Measurements from ENCODE around the gene RPL10A. TPM values are rescaled to one million over a fixed set of nuclear protein-coding genes. Genes with fewer than 3 reads are reported as not detected.

The RPL10A gene
- polyA plus RNA-seq, 2 of the 4 experiments (the other 2 are of a cell fraction), result 1,150 to 1,645 TPM

- no peak overlapping the region for H3K4me2 ChIP-seq
- ATAC-seq, result no peak
- H3K27ac ChIP-seq, result no peak overlapping the region
- no peak for FAIRE-seq
- DNase-seq (ENCODE audit: low read depth in 1 of 2, low spot score in 1 of 2), result no peak
- ChIA-PET CTCF (no interaction called here), POLR2A (no interaction called here)
- peaks cover 29% of the 10 kb centered on the region for H3K4me1 ChIP-seq
- 0 out of 2 replicates have a peak, but pooled peaks have one; percentile 19 for TF ChIP-seq FOSB (CRISPR knock-in tag; IDR thresholded peaks at IDR 0.05)
- TF ChIP-seq, protein P1, sequence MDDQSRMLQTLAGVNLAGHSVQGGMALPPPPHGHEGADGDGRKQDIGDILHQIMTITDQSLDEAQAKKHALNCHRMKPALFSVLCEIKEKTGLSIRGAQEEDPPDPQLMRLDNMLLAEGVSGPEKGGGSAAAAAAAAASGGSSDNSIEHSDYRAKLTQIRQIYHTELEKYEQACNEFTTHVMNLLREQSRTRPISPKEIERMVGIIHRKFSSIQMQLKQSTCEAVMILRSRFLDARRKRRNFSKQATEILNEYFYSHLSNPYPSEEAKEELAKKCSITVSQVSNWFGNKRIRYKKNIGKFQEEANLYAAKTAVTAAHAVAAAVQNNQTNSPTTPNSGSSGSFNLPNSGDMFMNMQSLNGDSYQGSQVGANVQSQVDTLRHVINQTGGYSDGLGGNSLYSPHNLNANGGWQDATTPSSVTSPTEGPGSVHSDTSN (IDR thresholded peaks at IDR 0.05), result peak; percentile 42; the same call in 1 of the 2 replicates
- no peak for TF ChIP-seq REST (IDR thresholded peaks at IDR 0.05)
- no peak overlapping the region for H3K4me3 ChIP-seq
- H3K9me3 ChIP-seq, result no peaks in the 10 kb centered on the region
These were observed 5.6 kb downstream of the RPL10A start for GRCh38 chr6:35473850-35474130.

GRCh38 chr6:35474131-35474941 is 6.1 kb downstream of the RPL10A start:
- 93% methylated on average over 5 of the region's 14 CpGs for WGBS (ENCODE audit: missing lambda C conversion rate)
- no peak for FAIRE-seq
- Histone ChIP-seq H3K27ac (no peak overlapping the region), H3K4me1 (peaks cover 29% of the 10 kb centered on the region), H3K4me3 (no peak overlapping the region), H3K4me2 (no peak overlapping the region), H3K9me3 (no peaks in the 10 kb centered on the region)
- no peak for DNase-seq (ENCODE audit: low read depth in 1 of 2, low spot score in 1 of 2)
- ChIA-PET CTCF (interaction anchor here (0.6 kb wide), 1 partner anchor 136 kb away, joined by 3 read pairs; no protein-coding TSS in a partner anchor), POLR2A (no interaction called here)
- no peak for TF ChIP-seq NR3C1 (IDR thresholded peaks at IDR 0.05)
- no peak for TF ChIP-seq PHF8 (IDR thresholded peaks at IDR 0.05; ENCODE audit: borderline replicate concordance, low read depth)
- no peak for TF ChIP-seq RCOR1 (IDR thresholded peaks at IDR 0.05; ENCODE audit: low read depth, low read length)
- TF ChIP-seq NPAS2 (CRISPR knock-in tag; IDR thresholded peaks at IDR 0.05; ENCODE audit: borderline replicate concordance), result no peak
- TF ChIP-seq MYC (IDR thresholded peaks at IDR 0.05; ENCODE audit: borderline replicate concordance, low read length), result no peak
- TF ChIP-seq KDM5A (IDR thresholded peaks at IDR 0.05), result no peak
- no peak for TF ChIP-seq KDM1A (IDR thresholded peaks at IDR 0.05; ENCODE audit: low read depth)
- no peak for TF ChIP-seq ZC3H11A (IDR thresholded peaks at IDR 0.05)
- TF ChIP-seq HOXB5 (CRISPR knock-in tag; IDR thresholded peaks at IDR 0.05), result no peak
- no peak for TF ChIP-seq ZFP36 (IDR thresholded peaks at IDR 0.05; ENCODE audit: borderline replicate concordance, partially characterized antibody)
- TF ChIP-seq JUN (IDR thresholded peaks at IDR 0.05), result no peak
- TF ChIP-seq, protein P1 (IDR thresholded peaks at IDR 0.05), result no peak
- no peak for TF ChIP-seq NFE2L2 (conservative IDR thresholded peaks at IDR 0.05; ENCODE audit: low read length)
- peak; percentile 28 to 46; a peak in 5 of 6 replicates for ATAC-seq

DNA sequence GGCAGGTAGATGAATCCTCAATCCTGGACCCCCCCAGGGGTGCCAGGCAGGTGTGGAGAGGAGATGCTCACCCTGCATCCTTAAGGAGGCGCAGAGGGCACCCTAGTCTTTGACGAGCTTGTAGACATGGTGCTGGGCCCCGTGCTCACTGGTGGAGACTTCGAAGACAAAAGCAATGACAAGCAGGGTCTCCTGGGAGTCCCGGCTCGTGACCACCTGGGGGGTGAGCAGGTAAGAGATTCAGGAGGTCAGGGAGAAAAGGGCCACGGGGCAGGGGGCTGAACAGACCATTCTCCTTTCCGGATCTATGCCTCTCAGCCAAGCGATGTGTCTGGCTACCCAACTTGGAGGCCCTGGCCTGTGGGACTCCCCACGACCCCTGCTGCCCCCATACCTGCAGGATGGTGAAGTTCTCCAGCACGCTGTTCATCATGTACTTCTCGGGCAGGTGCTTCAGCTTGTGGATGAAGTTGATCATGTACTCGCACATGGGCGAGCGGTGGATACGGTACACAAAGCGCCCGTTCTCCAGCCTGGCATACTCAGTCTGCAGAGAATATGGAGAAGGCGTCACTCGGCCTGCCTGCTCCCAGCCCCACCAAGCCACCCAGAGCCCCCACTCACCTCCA is 6.9 kb downstream of the RPL10A start:
- POLR2A ChIA-PET, result no interaction called here
- Histone ChIP-seq H3K27ac (no peak overlapping the region), H3K4me2 (no peak overlapping the region), H3K9me3 (no peaks in the 10 kb centered on the region), H3K4me3 (no peak overlapping the region), H3K4me1 (peaks cover 27% of the 10 kb centered on the region)
- CTCF ChIA-PET, result no interaction called here
- WGBS (ENCODE audit: missing lambda C conversion rate), result 95% methylated on average over 19 of the region's 20 CpGs
- TF ChIP-seq GATA3 (IDR thresholded peaks at IDR 0.05; ENCODE audit: borderline replicate concordance) (no peak), FOXS1 (CRISPR knock-in tag; IDR thresholded peaks at IDR 0.05) (no peak), PHF8 (IDR thresholded peaks at IDR 0.05; ENCODE audit: borderline replicate concordance, low read depth) (no peak), NR3C1 (IDR thresholded peaks at IDR 0.05) (no peak), TFCP2L1 (CRISPR knock-in tag; IDR thresholded peaks at IDR 0.05) (no peak), MYC (IDR thresholded peaks at IDR 0.05; ENCODE audit: borderline replicate concordance, low read length) (no peak), RCOR1 (IDR thresholded peaks at IDR 0.05; ENCODE audit: low read depth, low read length) (no peak), CBX2 (IDR thresholded peaks at IDR 0.05; ENCODE audit: borderline replicate concordance, low read depth) (no peak), HES2 (IDR thresholded peaks at IDR 0.05) (no peak), NPAS2 (CRISPR knock-in tag; IDR thresholded peaks at IDR 0.05; ENCODE audit: borderline replicate concordance) (no peak), RNF2 (IDR thresholded peaks at IDR 0.05; ENCODE audit: borderline replicate concordance, low read depth) (no peak), JUNB (IDR thresholded peaks at IDR 0.05) (no peak)
- TF ChIP-seq, protein P2, sequence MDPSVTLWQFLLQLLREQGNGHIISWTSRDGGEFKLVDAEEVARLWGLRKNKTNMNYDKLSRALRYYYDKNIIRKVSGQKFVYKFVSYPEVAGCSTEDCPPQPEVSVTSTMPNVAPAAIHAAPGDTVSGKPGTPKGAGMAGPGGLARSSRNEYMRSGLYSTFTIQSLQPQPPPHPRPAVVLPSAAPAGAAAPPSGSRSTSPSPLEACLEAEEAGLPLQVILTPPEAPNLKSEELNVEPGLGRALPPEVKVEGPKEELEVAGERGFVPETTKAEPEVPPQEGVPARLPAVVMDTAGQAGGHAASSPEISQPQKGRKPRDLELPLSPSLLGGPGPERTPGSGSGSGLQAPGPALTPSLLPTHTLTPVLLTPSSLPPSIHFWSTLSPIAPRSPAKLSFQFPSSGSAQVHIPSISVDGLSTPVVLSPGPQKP (IDR thresholded peaks at IDR 0.05; ENCODE audit: low read depth, low read length), result no peak
- DNase-seq (ENCODE audit: low read depth in 1 of 2, low spot score in 1 of 2) (no peak), ATAC-seq (peak; percentile 7 to 15; a peak in 5 of 6 replicates), FAIRE-seq (no peak)

Data from A549 (cell line).